Peyer's patch (tissue), 4 donors: ENCODE data around the gene SLC22A3.

Experiments used
- CTCF ChIP-seq, 6 experiments: fragments of 450-650 bp in 4 of 6; fragments of 200-600 bp in 2 of 6; sonication (generic) in 1 of 6; IDR thresholded peaks; one replicate each; pipeline ENCODE4 v1.5.1; 2017 to 2019; ENCODE audit warnings: antibody characterized with exemption in 6 of 6, mild to moderate bottlenecking in 3 of 6, moderate library complexity in 1 of 6
- POLR2A ChIP-seq, 2 donors: fragments of 450-650 bp; IDR thresholded peaks; one replicate each; pipeline ENCODE4 v1.5.1; 2017; ENCODE audit warnings: antibody characterized with exemption in 2 of 2, mild to moderate bottlenecking in 2 of 2, moderate library complexity in 2 of 2

DNA sequence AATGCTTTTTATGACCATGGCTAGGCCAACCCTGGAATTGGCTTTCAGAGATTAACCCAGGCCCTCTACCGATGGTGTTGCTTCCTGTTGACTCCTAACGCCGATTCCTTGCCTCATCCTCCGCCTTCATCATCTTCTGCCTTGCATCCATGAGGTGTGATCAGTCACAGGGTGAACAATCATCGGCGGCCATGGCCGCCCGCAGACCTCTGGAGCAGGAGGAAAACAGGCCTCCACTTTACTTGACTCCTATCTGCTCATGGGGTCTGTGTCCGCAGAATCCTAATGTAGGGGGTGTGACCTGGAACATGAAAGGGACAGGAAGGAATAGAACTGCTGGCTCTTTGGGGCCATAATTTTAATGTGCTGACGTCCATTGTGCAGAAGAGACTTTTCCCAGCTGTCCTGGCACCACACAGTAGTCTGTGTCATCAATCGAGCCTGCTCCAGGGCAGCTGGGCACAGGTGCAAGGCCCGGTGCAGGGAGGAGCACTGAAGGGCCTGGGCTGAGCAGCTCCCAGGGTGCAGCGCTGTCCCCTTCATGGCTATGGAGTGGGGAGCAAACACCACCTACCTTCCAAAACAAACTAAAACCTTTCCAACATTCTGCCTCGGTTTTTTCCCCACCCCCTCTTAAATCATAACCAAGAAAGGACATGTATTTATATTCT lies 8.0 kb downstream of the SLC22A3 start:
- TF ChIP-seq CTCF (IDR thresholded peaks at IDR 0.05) (no peak), POLR2A (IDR thresholded peaks at IDR 0.05) (no peak)
